Neural progenitor cell (in vitro differentiated cells): ENCODE results near the gene ATP13A5. TPM values are rescaled to one million over a fixed set of nuclear protein-coding genes. Genes with fewer than 3 reads are reported as not detected.

ENCODE experiments used
- DNase-seq: peaks from one replicate; pipeline ENCODE4 v3.0.0-alpha.2; 2016; ENCODE audit warnings: low spot score
- H2AFZ ChIP-seq: fragments of 200-600 bp; sonication (generic); replicated peaks from 2 replicates; pipeline ENCODE4 v1.6.1; 2016; ENCODE audit warnings: antibody characterized with exemption
- H3F3A ChIP-seq: fragments of 200-600 bp; sonication (generic); 2 replicates; pipeline ENCODE4 v1.6.1; 2016; ENCODE audit warnings: antibody characterized with exemption, low read depth
- H3K27ac ChIP-seq: fragments of 200-600 bp; sonication (generic); 2 replicates; pipeline ENCODE4 v1.5.1; 2016; ENCODE audit warnings: mild to moderate bottlenecking
- H3K27me3 ChIP-seq: fragments of 200-600 bp; sonication (generic); 2 replicates; pipeline ENCODE4 v1.6.1; 2016; ENCODE audit warnings: mild to moderate bottlenecking, moderate library complexity
- H3K36me3 ChIP-seq: fragments of 200-600 bp; sonication (generic); 2 replicates; pipeline ENCODE4 v1.5.1; 2016
- H3K4me1 ChIP-seq: fragments of 200-600 bp; sonication (generic); 2 replicates; pipeline ENCODE4 v1.6.1; 2016; ENCODE audit warnings: mixed run types
- H3K4me2 ChIP-seq: fragments of 200-600 bp; sonication (generic); 2 replicates; pipeline ENCODE4 v1.6.1; 2016
- H3K4me3 ChIP-seq: fragments of 200-600 bp; sonication (generic); 2 replicates; pipeline ENCODE4 v1.5.1; 2016
- H3K79me2 ChIP-seq: fragments of 200-600 bp; sonication (generic); 2 replicates; pipeline ENCODE4 v1.6.1; 2016; ENCODE audit warnings: low read depth
- H3K9ac ChIP-seq: fragments of 200-600 bp; sonication (generic); 2 replicates; pipeline ENCODE4 v1.6.1; 2016
- H3K9me3 ChIP-seq: fragments of 200-600 bp; sonication (generic); 2 replicates; pipeline ENCODE4 v1.5.1; 2016; ENCODE audit warnings: low read depth
- H4K20me1 ChIP-seq: fragments of 200-600 bp; sonication (generic); 2 replicates; pipeline ENCODE4 v1.6.1; 2016; ENCODE audit warnings: low read depth
- H3K27ac Mint-ChIP-seq: 3 replicates; pipeline ENCODE4 v1.8.0; 2021; ENCODE audit warnings: mixed read lengths
- H3K27me3 Mint-ChIP-seq: 2 replicates; pipeline ENCODE4 v1.8.0; 2022; ENCODE audit warnings: low read depth, mild to moderate bottlenecking, inconsistent platforms, moderate library complexity, mixed read lengths; ENCODE audit not compliant: insufficient read depth
- H3K36me3 Mint-ChIP-seq: 3 replicates; pipeline ENCODE4 v1.8.0; 2021; ENCODE audit warnings: mixed read lengths
- H3K4me1 Mint-ChIP-seq: 3 replicates; pipeline ENCODE4 v1.8.0; 2021; ENCODE audit warnings: mixed read lengths
- H3K4me3 Mint-ChIP-seq: 3 replicates; pipeline ENCODE4 v1.8.0; 2021; ENCODE audit warnings: mild to moderate bottlenecking, moderate library complexity, mixed read lengths
- H3K9me3 Mint-ChIP-seq: 3 replicates; pipeline ENCODE4 v1.8.0; 2020; ENCODE audit warnings: mixed read lengths
- EZH2 ChIP-seq: fragments of 200-600 bp; sonication (generic); IDR thresholded peaks from 2 replicates; pipeline ENCODE4 v1.6.1; 2017; ENCODE audit warnings: antibody characterized with exemption, mild to moderate bottlenecking, moderate library complexity
- EZH2phosphoT487 ChIP-seq: fragments of 200-600 bp; sonication (generic); IDR thresholded peaks from 2 replicates; pipeline ENCODE4 v1.6.1; 2017; ENCODE audit warnings: antibody characterized with exemption
- total RNA-seq: library from RNA; depleted of rRNA; stranded (reverse); fragments of >200 nt; gene quantifications from 2 replicates; pipeline ENCODE4 v1.2.3, GENCODE V29; 2015; ENCODE audit warnings: low replicate concordance
- TF ChIP-seq, protein P1 (sequence below): fragments of 200-600 bp; sonication (generic); IDR thresholded peaks from 2 replicates; pipeline ENCODE4 v1.5.1; 2017; ENCODE audit warnings: antibody characterized with exemption, mild to moderate bottlenecking

Gene ATP13A5, protein sequence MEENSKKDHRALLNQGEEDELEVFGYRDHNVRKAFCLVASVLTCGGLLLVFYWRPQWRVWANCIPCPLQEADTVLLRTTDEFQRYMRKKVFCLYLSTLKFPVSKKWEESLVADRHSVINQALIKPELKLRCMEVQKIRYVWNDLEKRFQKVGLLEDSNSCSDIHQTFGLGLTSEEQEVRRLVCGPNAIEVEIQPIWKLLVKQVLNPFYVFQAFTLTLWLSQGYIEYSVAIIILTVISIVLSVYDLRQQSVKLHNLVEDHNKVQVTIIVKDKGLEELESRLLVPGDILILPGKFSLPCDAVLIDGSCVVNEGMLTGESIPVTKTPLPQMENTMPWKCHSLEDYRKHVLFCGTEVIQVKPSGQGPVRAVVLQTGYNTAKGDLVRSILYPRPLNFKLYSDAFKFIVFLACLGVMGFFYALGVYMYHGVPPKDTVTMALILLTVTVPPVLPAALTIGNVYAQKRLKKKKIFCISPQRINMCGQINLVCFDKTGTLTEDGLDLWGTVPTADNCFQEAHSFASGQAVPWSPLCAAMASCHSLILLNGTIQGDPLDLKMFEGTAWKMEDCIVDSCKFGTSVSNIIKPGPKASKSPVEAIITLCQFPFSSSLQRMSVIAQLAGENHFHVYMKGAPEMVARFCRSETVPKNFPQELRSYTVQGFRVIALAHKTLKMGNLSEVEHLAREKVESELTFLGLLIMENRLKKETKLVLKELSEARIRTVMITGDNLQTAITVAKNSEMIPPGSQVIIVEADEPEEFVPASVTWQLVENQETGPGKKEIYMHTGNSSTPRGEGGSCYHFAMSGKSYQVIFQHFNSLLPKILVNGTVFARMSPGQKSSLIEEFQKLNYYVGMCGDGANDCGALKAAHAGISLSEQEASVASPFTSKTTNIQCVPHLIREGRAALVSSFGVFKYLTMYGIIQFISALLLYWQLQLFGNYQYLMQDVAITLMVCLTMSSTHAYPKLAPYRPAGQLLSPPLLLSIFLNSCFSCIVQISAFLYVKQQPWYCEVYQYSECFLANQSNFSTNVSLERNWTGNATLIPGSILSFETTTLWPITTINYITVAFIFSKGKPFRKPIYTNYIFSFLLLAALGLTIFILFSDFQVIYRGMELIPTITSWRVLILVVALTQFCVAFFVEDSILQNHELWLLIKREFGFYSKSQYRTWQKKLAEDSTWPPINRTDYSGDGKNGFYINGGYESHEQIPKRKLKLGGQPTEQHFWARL
- total RNA-seq = not detected in 2 replicates

DNA sequence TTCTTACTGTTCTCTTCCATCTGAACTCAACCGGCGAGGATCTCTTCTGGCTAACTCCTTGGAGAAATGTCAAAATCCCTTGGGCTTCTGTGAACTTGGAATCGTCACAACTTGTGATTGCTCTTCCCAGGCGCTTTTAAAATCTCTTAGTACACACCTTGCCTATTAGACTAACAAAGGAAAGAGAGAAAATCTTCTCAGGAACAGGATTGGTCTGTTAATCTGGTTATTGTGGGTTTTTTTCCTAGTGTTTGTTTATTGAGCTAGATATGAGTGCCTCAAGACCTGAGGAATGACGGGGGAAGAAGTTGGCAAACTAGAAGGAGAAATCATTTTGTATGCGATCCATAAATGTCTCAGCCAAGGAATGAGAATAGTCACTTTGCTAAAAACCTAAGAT, at the start of gene ATP13A5:
ATP13A5 (minus strand) TSS at position 48 of the 400 bp plus-strand sequence; CDS start at position 20, 28 bp downstream.
- Mint-ChIP-seq H3K27ac (peak within 1 kb of the TSS; percentile 8), H3K36me3 (no peaks in the 10 kb centered on the region), H3K4me1 (peaks cover 19% of the 10 kb centered on the region), H3K9me3 (no peaks in the 10 kb centered on the region), H3K4me3 (no peak within 1 kb of the TSS), H3K27me3 (peaks cover 11% of the 10 kb centered on the region)
- Histone ChIP-seq H3K4me3 (no peak within 1 kb of the TSS), H2AFZ (no peak within 1 kb of the TSS), H3K4me1 (no peaks in the 10 kb centered on the region), H3K9ac (no peak within 1 kb of the TSS), H4K20me1 (no peaks in the 10 kb centered on the region), H3K27me3 (no peaks in the 10 kb centered on the region), H3K79me2 (no peaks in the 10 kb centered on the region), H3K36me3 (no peaks in the 10 kb centered on the region), H3K27ac (no peak within 1 kb of the TSS), H3F3A (no peaks in the 10 kb centered on the region), H3K4me2 (no peak within 1 kb of the TSS), H3K9me3 (no peaks in the 10 kb centered on the region)
- TF ChIP-seq EZH2phosphoT487 (no peak), EZH2 (no peak)
- TF ChIP-seq, protein P1, sequence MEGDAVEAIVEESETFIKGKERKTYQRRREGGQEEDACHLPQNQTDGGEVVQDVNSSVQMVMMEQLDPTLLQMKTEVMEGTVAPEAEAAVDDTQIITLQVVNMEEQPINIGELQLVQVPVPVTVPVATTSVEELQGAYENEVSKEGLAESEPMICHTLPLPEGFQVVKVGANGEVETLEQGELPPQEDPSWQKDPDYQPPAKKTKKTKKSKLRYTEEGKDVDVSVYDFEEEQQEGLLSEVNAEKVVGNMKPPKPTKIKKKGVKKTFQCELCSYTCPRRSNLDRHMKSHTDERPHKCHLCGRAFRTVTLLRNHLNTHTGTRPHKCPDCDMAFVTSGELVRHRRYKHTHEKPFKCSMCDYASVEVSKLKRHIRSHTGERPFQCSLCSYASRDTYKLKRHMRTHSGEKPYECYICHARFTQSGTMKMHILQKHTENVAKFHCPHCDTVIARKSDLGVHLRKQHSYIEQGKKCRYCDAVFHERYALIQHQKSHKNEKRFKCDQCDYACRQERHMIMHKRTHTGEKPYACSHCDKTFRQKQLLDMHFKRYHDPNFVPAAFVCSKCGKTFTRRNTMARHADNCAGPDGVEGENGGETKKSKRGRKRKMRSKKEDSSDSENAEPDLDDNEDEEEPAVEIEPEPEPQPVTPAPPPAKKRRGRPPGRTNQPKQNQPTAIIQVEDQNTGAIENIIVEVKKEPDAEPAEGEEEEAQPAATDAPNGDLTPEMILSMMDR = no peak
- DNase-seq = no peak

DNA sequence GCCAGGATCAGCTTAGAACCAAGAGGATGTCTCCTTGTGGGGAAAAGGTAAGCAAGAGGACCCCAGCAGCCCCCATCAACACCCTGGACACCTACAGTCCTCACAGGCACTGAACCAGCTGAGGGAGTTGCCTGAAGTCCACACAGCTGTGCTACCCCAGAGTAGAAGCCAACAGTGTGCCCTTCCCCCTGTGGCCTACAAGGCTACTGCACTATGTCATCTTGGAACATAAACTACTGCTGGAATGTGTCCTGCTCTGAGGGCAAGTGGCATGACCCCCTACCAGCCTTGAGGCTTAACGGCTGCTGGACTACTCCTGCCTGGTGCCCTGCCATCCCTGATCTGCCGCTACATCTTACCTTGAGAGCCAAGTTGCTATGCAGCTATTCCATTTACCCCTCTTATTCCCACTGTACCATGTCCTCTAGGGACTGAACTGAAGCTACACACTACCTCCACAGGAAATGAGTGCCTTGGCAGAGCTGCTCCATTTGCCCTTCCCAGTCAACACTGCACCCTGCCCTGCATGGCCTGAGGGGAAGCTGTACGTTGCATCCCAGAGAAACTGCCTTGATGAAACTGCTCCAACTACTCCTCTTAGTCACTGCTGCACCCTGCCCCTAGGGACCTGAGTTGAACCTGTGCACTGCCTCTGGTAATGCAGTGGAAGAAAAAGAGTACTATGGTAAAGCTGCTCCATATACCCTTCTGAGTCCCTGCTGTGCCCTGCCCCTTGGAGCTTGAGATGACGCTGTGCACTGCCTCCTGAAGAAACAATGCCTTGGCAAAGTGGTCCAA, 40.2 kb upstream of the ATP13A5 start:
- Histone ChIP-seq H2AFZ (no peak overlapping the region), H3K4me3 (no peak overlapping the region), H3K27ac (no peak overlapping the region), H3K36me3 (peaks cover 3% of the 10 kb centered on the region), H3K27me3 (no peaks in the 10 kb centered on the region), H3K9ac (no peak overlapping the region), H4K20me1 (no peaks in the 10 kb centered on the region), H3K79me2 (no peaks in the 10 kb centered on the region), H3K4me2 (no peak overlapping the region), H3K4me1 (no peaks in the 10 kb centered on the region), H3F3A (no peaks in the 10 kb centered on the region), H3K9me3 (peaks cover 18% of the 10 kb centered on the region)
- H3K27me3 Mint-ChIP-seq = peaks cover 4% of the 10 kb centered on the region
- H3K4me1 Mint-ChIP-seq = no peaks in the 10 kb centered on the region
- H3K4me3 Mint-ChIP-seq = no peak overlapping the region
- peaks cover 2% of the 10 kb centered on the region for H3K36me3 Mint-ChIP-seq
- no peak for DNase-seq
- no peak overlapping the region for H3K27ac Mint-ChIP-seq
- TF ChIP-seq EZH2phosphoT487 = no peak
- no peak for TF ChIP-seq EZH2
- TF ChIP-seq, protein P1 = no peak
- peaks cover 39% of the 10 kb centered on the region for H3K9me3 Mint-ChIP-seq

DNA sequence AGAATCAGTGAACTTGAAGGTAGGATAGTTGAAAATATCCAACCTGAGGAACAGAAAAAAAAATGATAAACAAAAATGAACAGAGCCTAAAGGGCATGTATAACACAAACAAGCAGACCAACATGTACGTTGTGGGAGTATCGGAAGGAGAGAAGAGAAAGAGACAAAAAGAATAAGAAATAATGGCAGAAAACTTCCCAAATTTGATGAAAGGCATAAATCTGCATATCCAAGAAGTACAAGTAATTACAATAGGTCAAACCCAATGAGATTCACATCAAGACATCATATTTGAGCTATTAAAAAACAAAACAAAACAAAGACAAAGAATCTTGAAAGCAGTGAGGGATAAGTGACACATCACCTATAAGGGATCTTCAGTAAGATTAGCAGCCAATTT, 38.1 kb upstream of the ATP13A5 start:
- TF ChIP-seq EZH2 = no peak
- no peak for TF ChIP-seq EZH2phosphoT487
- TF ChIP-seq, protein P1 = no peak
- no peaks in the 10 kb centered on the region for H3K4me1 Mint-ChIP-seq
- H3K27me3 Mint-ChIP-seq = peaks cover 4% of the 10 kb centered on the region
- peaks cover 11% of the 10 kb centered on the region for H3K9me3 ChIP-seq
- H2AFZ ChIP-seq = no peak overlapping the region
- no peaks in the 10 kb centered on the region for H3K27me3 ChIP-seq
- H3K4me3 ChIP-seq = no peak overlapping the region
- DNase-seq = no peak
- no peak overlapping the region for H3K27ac ChIP-seq
- no peak overlapping the region for H3K4me3 Mint-ChIP-seq
- H3K4me1 ChIP-seq = no peaks in the 10 kb centered on the region
- H3F3A ChIP-seq = no peaks in the 10 kb centered on the region
- H3K4me2 ChIP-seq = no peak overlapping the region
- H3K9me3 Mint-ChIP-seq = peaks cover 47% of the 10 kb centered on the region
- no peaks in the 10 kb centered on the region for H4K20me1 ChIP-seq
- no peak overlapping the region for H3K9ac ChIP-seq
- H3K27ac Mint-ChIP-seq = no peak overlapping the region
- H3K36me3 ChIP-seq = peaks cover 3% of the 10 kb centered on the region
- no peaks in the 10 kb centered on the region for H3K79me2 ChIP-seq
- peaks cover 3% of the 10 kb centered on the region for H3K36me3 Mint-ChIP-seq
